Measurements from ENCODE around the gene IP6K3.

The IP6K3 gene

GRCh38 chr6:33777398-33778388 lies 31.0 kb upstream of the IP6K3 start:
- H3K79me2 ChIP-seq (ENCODE audit: control insufficient read depth, low read length) = no peaks in the 10 kb centered on the region
- no peak overlapping the region for H3K27ac ChIP-seq (ENCODE audit: low read depth, low read length)
- no peak overlapping the region for H3K4me3 ChIP-seq (ENCODE audit: low read length)
- no peaks in the 10 kb centered on the region for H4K20me1 ChIP-seq (ENCODE audit: control insufficient read depth, insufficient read depth, low read depth, low read length)
- peaks cover 89% of the 10 kb centered on the region for H3K36me3 ChIP-seq (ENCODE audit: control insufficient read depth, low read length)
- no peaks in the 10 kb centered on the region for H3K4me1 ChIP-seq (ENCODE audit: control insufficient read depth, low read length)
- H3K9me3 ChIP-seq (ENCODE audit: control insufficient read depth, insufficient read depth, low read length) = no peaks in the 10 kb centered on the region
- H3K27me3 ChIP-seq (ENCODE audit: control insufficient read depth, low read length) = no peaks in the 10 kb centered on the region
- no peak overlapping the region for H3K4me2 ChIP-seq (ENCODE audit: low read length)
- no peaks in the 10 kb centered on the region for H3F3A ChIP-seq (ENCODE audit: control insufficient read depth, insufficient read depth)
- TF ChIP-seq CTCF (IDR thresholded peaks at IDR 0.05; ENCODE audit: low read depth, low read length, poor library complexity, severe bottlenecking) (no peak), EZH2phosphoT487 (IDR thresholded peaks at IDR 0.05; ENCODE audit: borderline replicate concordance, low read length) (no peak)
- H3K9me2 ChIP-seq (replicated peaks; ENCODE audit: control insufficient read depth, low read length) = no peaks in the 10 kb centered on the region

- Histone ChIP-seq H3K4me1 (ENCODE audit: control insufficient read depth, low read length) (no peaks in the 10 kb centered on the region), H3K27me3 (ENCODE audit: control insufficient read depth, low read length) (no peaks in the 10 kb centered on the region), H4K20me1 (ENCODE audit: control insufficient read depth, insufficient read depth, low read depth, low read length) (no peaks in the 10 kb centered on the region), H3K9me3 (ENCODE audit: control insufficient read depth, insufficient read depth, low read length) (no peaks in the 10 kb centered on the region), H3F3A (ENCODE audit: control insufficient read depth, insufficient read depth) (no peaks in the 10 kb centered on the region; the same call in 1 of the 2 replicates), H3K9me2 (replicated peaks; ENCODE audit: control insufficient read depth, low read length) (no peaks in the 10 kb centered on the region), H3K4me3 (ENCODE audit: low read length) (no peak overlapping the region), H3K4me2 (ENCODE audit: low read length) (no peak overlapping the region), H3K79me2 (ENCODE audit: control insufficient read depth, low read length) (no peaks in the 10 kb centered on the region), H3K27ac (ENCODE audit: low read depth, low read length) (no peak overlapping the region), H3K36me3 (ENCODE audit: control insufficient read depth, low read length) (peaks cover 86% of the 10 kb centered on the region)
- TF ChIP-seq EZH2phosphoT487 (IDR thresholded peaks at IDR 0.05; ENCODE audit: borderline replicate concordance, low read length) (no peak), CTCF (IDR thresholded peaks at IDR 0.05; ENCODE audit: low read depth, low read length, poor library complexity, severe bottlenecking) (no peak)
These were observed 30.1 kb upstream of the IP6K3 start for GRCh38 chr6:33776764-33777163.

- Histone ChIP-seq H4K20me1 (ENCODE audit: control insufficient read depth, insufficient read depth, low read depth, low read length) (no peaks in the 10 kb centered on the region), H3K4me1 (ENCODE audit: control insufficient read depth, low read length) (peaks cover 2% of the 10 kb centered on the region; the same call in 1 of the 2 replicates), H3K27me3 (ENCODE audit: control insufficient read depth, low read length) (no peaks in the 10 kb centered on the region), H3K4me2 (ENCODE audit: low read length) (no peak overlapping the region), H3F3A (ENCODE audit: control insufficient read depth, insufficient read depth) (no peaks in the 10 kb centered on the region; the same call in 1 of the 2 replicates), H3K79me2 (ENCODE audit: control insufficient read depth, low read length) (no peaks in the 10 kb centered on the region), H3K36me3 (ENCODE audit: control insufficient read depth, low read length) (peaks cover 80% of the 10 kb centered on the region), H3K9me3 (ENCODE audit: control insufficient read depth, insufficient read depth, low read length) (no peaks in the 10 kb centered on the region), H3K4me3 (ENCODE audit: low read length) (no peak overlapping the region), H3K27ac (ENCODE audit: low read depth, low read length) (no peak overlapping the region), H3K9me2 (replicated peaks; ENCODE audit: control insufficient read depth, low read length) (no peaks in the 10 kb centered on the region)
- TF ChIP-seq CTCF (IDR thresholded peaks at IDR 0.05; ENCODE audit: low read depth, low read length, poor library complexity, severe bottlenecking) (no peak), EZH2phosphoT487 (IDR thresholded peaks at IDR 0.05; ENCODE audit: borderline replicate concordance, low read length) (no peak)
These were observed 29.5 kb upstream of the IP6K3 start for GRCh38 chr6:33776186-33776585.

Data from DOHH2 (cell line).